HCT116 (cell line): Measurements from ENCODE around the gene LPAR3. TPM values are rescaled to one million over a fixed set of nuclear protein-coding genes. Genes with fewer than 3 reads are reported as not detected.

Experiments
- ATAC-seq: fragments of 200-7000 bp; cut with Tn5 transposase; 2 replicates; pipeline ENCODE4 v1.9.1; 2020; ENCODE audit warnings: mild to moderate bottlenecking, moderate library complexity
- BruUV-seq: library from RNA; stranded (reverse); fragments of 400-500 nt; replicated peaks from 2 replicates; lab custom pipeline; 2021; lab: Mats Ljungman, UMichigan
- CTCF ChIA-PET: fragments of 300-600 bp; sonication (Branson Sonifier 250); formaldehyde crosslinking; loops from one replicate; lab custom pipeline; 2021; ENCODE audit warnings: antibody characterized with exemption; lab: Charles Lee
- POLR2A ChIA-PET: fragments of 300-600, 350-600 bp; sonication (Branson Sonifier 250); formaldehyde crosslinking; loops from one replicate; lab custom pipeline; 2021; ENCODE audit warnings: antibody characterized with exemption; lab: Charles Lee
- RAD21 ChIA-PET, 2 experiments: fragments of 300-600 bp; sonication (Branson Sonifier 250); formaldehyde crosslinking; loops; one replicate each; lab custom pipeline; 2023; ENCODE audit warnings: low total read pairs in 2 of 2; ENCODE audit not compliant: uncharacterized antibody in 2 of 2, unreplicated experiment in 2 of 2, low non-redundant PET in 1 of 2; lab: Charles Lee
- DNase-seq: peaks from one replicate; pipeline ENCODE4 v3.0.0-alpha.2; 2010; ENCODE audit warnings: low read depth, low spot score
- H2AFZ ChIP-seq: fragments of 200-600 bp; shearing (Covaris generic), sonication (generic); 2 replicates; pipeline ENCODE4 v1.6.1; 2017; ENCODE audit warnings: low read depth, mixed run types, mixed read lengths, antibody characterized with exemption, low read length; ENCODE audit not compliant: poor library complexity, severe bottlenecking
- H3K27ac ChIP-seq: 2 replicates; pipeline ENCODE4 v1.5.1; 2012; ENCODE audit warnings: low read depth, low read length
- H3K27me3 ChIP-seq: fragments of 200-600 bp; sonication (generic); 2 replicates; pipeline ENCODE4 v1.6.1; 2016; ENCODE audit warnings: mixed run types, low read length, mixed read lengths; ENCODE audit not compliant: insufficient read depth
- H3K36me3 ChIP-seq, 2 experiments: fragments of 200-500 bp in 1 of 2; fragments of 200-600 bp in 1 of 2; sonication (Bioruptor generic) in 1 of 2; sonication (generic) in 1 of 2; 2 replicates each; pipeline versions ENCODE4 v1.5.1 to v1.6.1; 2014 to 2016; ENCODE audit warnings: low read length in 2 of 2, inconsistent platforms in 1 of 2, mixed read lengths in 1 of 2, mixed run types in 1 of 2; ENCODE audit not compliant: insufficient read depth in 2 of 2, control insufficient read depth in 1 of 2
- H3K4me1 ChIP-seq, 2 experiments: fragments of 200-600 bp in 1 of 2; sonication (generic) in 1 of 2; 2 replicates each; pipeline versions ENCODE4 v1.5.1 to v1.6.1; 2012 to 2017; ENCODE audit warnings: low read length in 2 of 2, inconsistent platforms in 1 of 2, mild to moderate bottlenecking in 1 of 2, mixed read lengths in 1 of 2, mixed run types in 1 of 2, moderate library complexity in 1 of 2; ENCODE audit not compliant: insufficient read depth in 2 of 2, control insufficient read depth in 1 of 2
- H3K4me2 ChIP-seq: fragments of 200-600 bp; sonication (generic); 2 replicates; pipeline ENCODE4 v1.6.1; 2017; ENCODE audit warnings: mixed run types, low read length, mixed read lengths
- H3K4me3 ChIP-seq, 2 experiments: fragments of 200-600 bp in 1 of 2; sonication (generic) in 1 of 2; replicated peaks in 1 of 2; 2 replicates each; pipeline ENCODE4 v1.5.1; 2011 to 2016; ENCODE audit warnings: low read length in 2 of 2, control low read depth in 1 of 2, low read depth in 1 of 2, mild to moderate bottlenecking in 1 of 2, mixed read lengths in 1 of 2, mixed run types in 1 of 2
- H3K79me2 ChIP-seq: fragments of 200-600 bp; sonication (generic); 2 replicates; pipeline ENCODE4 v1.6.1; 2017; ENCODE audit warnings: mild to moderate bottlenecking, mixed run types, low read length, moderate library complexity, mixed read lengths; ENCODE audit not compliant: insufficient read depth
- H3K9ac ChIP-seq: fragments of 200-600 bp; sonication (generic); 2 replicates; pipeline ENCODE4 v1.6.1; 2016; ENCODE audit warnings: low read length, mixed read lengths
- H3K9me2 ChIP-seq: fragments of 200-600 bp; sonication (generic), shearing (Covaris generic); 2 replicates; pipeline ENCODE4 v1.6.1; 2017; ENCODE audit warnings: mixed run types, mild to moderate bottlenecking, moderate library complexity; ENCODE audit not compliant: insufficient read depth
- H3K9me3 ChIP-seq, 2 experiments: fragments of 200-500 bp in 1 of 2; fragments of 200-600 bp in 1 of 2; sonication (Bioruptor generic) in 1 of 2; sonication (generic) in 1 of 2; 2 replicates each; pipeline ENCODE4 v1.6.1; 2014 to 2017; ENCODE audit warnings: low read length in 2 of 2, mixed read lengths in 2 of 2, inconsistent platforms in 1 of 2, low read depth in 1 of 2, mild to moderate bottlenecking in 1 of 2, mixed run types in 1 of 2, moderate library complexity in 1 of 2; ENCODE audit not compliant: control insufficient read depth in 1 of 2, insufficient read depth in 1 of 2
- H4K20me1 ChIP-seq: fragments of 200-600 bp; sonication (generic), shearing (Covaris generic); 2 replicates; pipeline ENCODE4 v1.6.1; 2017; ENCODE audit warnings: mixed run types, mild to moderate bottlenecking, moderate library complexity; ENCODE audit not compliant: insufficient read depth
- CBX3 ChIP-seq: IDR thresholded peaks from 2 replicates; pipeline ENCODE4 v1.6.1; 2012; ENCODE audit warnings: low read depth
- CEBPB ChIP-seq: IDR thresholded peaks from 2 replicates; pipeline ENCODE4 v1.6.1; 2012; ENCODE audit warnings: low read depth
- ELF1 ChIP-seq: IDR thresholded peaks from 2 replicates; pipeline ENCODE4 v1.6.1; 2012; ENCODE audit warnings: low read depth, borderline replicate concordance
- EZH2 ChIP-seq: fragments of 200-600 bp; sonication (generic); IDR thresholded peaks from 2 replicates; pipeline ENCODE4 v1.6.1; 2017; ENCODE audit warnings: antibody characterized with exemption, mixed run types
- EZH2phosphoT487 ChIP-seq: fragments of 200-600 bp; IDR thresholded peaks from 2 replicates; pipeline ENCODE4 v1.6.1; 2018; ENCODE audit warnings: antibody characterized with exemption, borderline replicate concordance
- FOSL1 ChIP-seq: IDR thresholded peaks from 2 replicates; pipeline ENCODE4 v1.6.1; 2012; ENCODE audit warnings: low read depth
- JUND ChIP-seq: IDR thresholded peaks from 2 replicates; pipeline ENCODE4 v1.6.1; 2012
- POLR2A ChIP-seq: IDR thresholded peaks from 2 replicates; pipeline ENCODE4 v1.7.0; 2011; ENCODE audit warnings: borderline replicate concordance; ENCODE audit not compliant: insufficient read depth, insufficient read length; ENCODE audit errors: extremely low read depth
- RAD21 ChIP-seq: IDR thresholded peaks from 2 replicates; pipeline ENCODE4 v1.6.1; 2012; ENCODE audit warnings: low read depth, mild to moderate bottlenecking
- SIN3A ChIP-seq: IDR thresholded peaks from 2 replicates; pipeline ENCODE4 v1.6.1; 2012; ENCODE audit warnings: low read depth
- SP1 ChIP-seq: IDR thresholded peaks from 2 replicates; pipeline ENCODE4 v1.6.1; 2012; ENCODE audit warnings: low read depth
- SRF ChIP-seq: IDR thresholded peaks from 2 replicates; pipeline ENCODE4 v1.6.1; 2012; ENCODE audit warnings: low read depth
- TCF7L2 ChIP-seq: IDR thresholded peaks from 2 replicates; pipeline ENCODE4 v1.7.0; 2011; ENCODE audit warnings: borderline replicate concordance, inconsistent platforms; ENCODE audit not compliant: insufficient read depth, insufficient read length; ENCODE audit errors: extremely low read depth
- YY1 ChIP-seq: IDR thresholded peaks from 2 replicates; pipeline ENCODE4 v1.6.1; 2011; ENCODE audit warnings: low read length, low read depth, moderate library complexity, mild to moderate bottlenecking; ENCODE audit not compliant: insufficient replicate concordance; ENCODE audit errors: extremely low read depth
- ZFX ChIP-seq: fragments of 450-650 bp; IDR thresholded peaks from 2 replicates; pipeline ENCODE4 v1.6.1; 2017
- intact Hi-C: fragments of 100-400 bp; cut with micrococcal nuclease; formaldehyde crosslinking; loops from 2 replicates; pipeline ENCODE4 v1.10.0; 2022
- total RNA-seq: library from RNA; stranded (reverse); gene quantifications from one replicate; pipeline ENCODE4 v1.2.1, GENCODE V29; 2021; ENCODE audit not compliant: unreplicated experiment
- TF ChIP-seq, protein P1 (sequence below): IDR thresholded peaks from 2 replicates; pipeline ENCODE4 v1.6.1; 2012
- TF ChIP-seq, protein P2 (sequence below): IDR thresholded peaks from 2 replicates; pipeline ENCODE4 v1.6.1; 2012
- TF ChIP-seq, protein P3 (sequence below), 3 experiments: fragments of 200-600 bp in 1 of 3; sonication (generic) in 1 of 3; IDR thresholded peaks in 2 of 3; conservative IDR thresholded peaks in 1 of 3; 2 replicates each; pipeline ENCODE4 v1.5.1; 2012 to 2017; ENCODE audit warnings: low read depth in 2 of 3, low read length in 2 of 3, antibody characterized with exemption in 1 of 3, borderline replicate concordance in 1 of 3, control low read depth in 1 of 3, mild to moderate bottlenecking in 1 of 3, mixed read lengths in 1 of 3, mixed run types in 1 of 3, moderate library complexity in 1 of 3; ENCODE audit not compliant: insufficient read depth in 1 of 3
- TF ChIP-seq, protein P4 (sequence below): IDR thresholded peaks from 2 replicates; pipeline ENCODE4 v1.6.1; 2012; ENCODE audit warnings: low read depth

The LPAR3 gene
- total RNA-seq, 1 experiment from 2014 or later = 27.2 TPM

DNA sequence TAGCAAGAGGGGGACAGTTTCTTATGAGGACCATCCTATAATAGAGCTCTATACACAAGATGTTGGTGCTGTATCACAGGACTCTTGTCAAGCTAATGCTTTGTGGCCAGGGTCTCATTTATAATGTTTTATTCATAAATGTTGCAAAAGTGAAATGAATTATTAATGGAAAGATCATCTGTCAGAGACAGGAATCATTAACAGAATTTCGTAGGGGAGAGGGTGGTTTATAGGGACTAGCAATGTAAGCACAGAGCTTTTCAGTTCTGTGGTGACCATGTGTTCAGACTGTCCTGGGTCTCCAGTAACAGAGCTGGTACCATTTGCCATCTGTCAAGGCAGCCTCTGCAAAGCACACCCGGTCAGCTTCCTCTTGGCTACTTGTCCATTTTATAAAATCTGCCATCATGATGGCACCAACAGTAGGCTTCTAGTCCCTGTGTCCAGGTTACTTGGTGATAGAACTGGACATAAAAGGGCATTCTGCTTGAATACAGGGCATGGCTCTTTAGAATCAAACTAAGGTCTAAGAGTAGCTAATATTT is 36.2 kb downstream of the LPAR3 start:
- ChIA-PET RAD21 (no interaction called here), CTCF (no interaction called here), POLR2A (no interaction called here)
- H3K36me3 ChIP-seq = peaks cover 0 to under 1% of the 10 kb centered on the region in 2 experiments; a peak in 1 of 4 replicates
- no peak overlapping the region for H3K4me3 ChIP-seq
- no peak overlapping the region for H3K27ac ChIP-seq
- H3K27me3 ChIP-seq = no peaks in the 10 kb centered on the region
- ATAC-seq (no peak), DNase-seq (no peak)
- no peak overlapping the region for H3K4me2 ChIP-seq
- intact Hi-C loops = no loop called here
- no peaks in the 10 kb centered on the region; the same call in 1 of the 2 replicates for H3K79me2 ChIP-seq
- no peak overlapping the region for H2AFZ ChIP-seq
- no TSS peak for BruUV-seq
- no peaks in the 10 kb centered on the region for H3K9me2 ChIP-seq
- peaks cover 9 to 34% of the 10 kb centered on the region in 2 experiments for H3K4me1 ChIP-seq
- no peak overlapping the region for H3K9ac ChIP-seq
- H4K20me1 ChIP-seq = no peaks in the 10 kb centered on the region
- no peak for TF ChIP-seq ELF1
- TF ChIP-seq ZFX = no peak
- no peak for TF ChIP-seq TCF7L2
- no peak for TF ChIP-seq JUND
- TF ChIP-seq, protein P1, sequence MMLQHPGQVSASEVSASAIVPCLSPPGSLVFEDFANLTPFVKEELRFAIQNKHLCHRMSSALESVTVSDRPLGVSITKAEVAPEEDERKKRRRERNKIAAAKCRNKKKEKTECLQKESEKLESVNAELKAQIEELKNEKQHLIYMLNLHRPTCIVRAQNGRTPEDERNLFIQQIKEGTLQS = no peak
- TF ChIP-seq, protein P2, sequence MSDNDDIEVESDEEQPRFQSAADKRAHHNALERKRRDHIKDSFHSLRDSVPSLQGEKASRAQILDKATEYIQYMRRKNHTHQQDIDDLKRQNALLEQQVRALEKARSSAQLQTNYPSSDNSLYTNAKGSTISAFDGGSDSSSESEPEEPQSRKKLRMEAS = no peak
- no peak for TF ChIP-seq EZH2
- TF ChIP-seq CEBPB = no peak
- TF ChIP-seq POLR2A = no peak
- TF ChIP-seq YY1 = no peak
- TF ChIP-seq CBX3 = no peak
- TF ChIP-seq, protein P3, sequence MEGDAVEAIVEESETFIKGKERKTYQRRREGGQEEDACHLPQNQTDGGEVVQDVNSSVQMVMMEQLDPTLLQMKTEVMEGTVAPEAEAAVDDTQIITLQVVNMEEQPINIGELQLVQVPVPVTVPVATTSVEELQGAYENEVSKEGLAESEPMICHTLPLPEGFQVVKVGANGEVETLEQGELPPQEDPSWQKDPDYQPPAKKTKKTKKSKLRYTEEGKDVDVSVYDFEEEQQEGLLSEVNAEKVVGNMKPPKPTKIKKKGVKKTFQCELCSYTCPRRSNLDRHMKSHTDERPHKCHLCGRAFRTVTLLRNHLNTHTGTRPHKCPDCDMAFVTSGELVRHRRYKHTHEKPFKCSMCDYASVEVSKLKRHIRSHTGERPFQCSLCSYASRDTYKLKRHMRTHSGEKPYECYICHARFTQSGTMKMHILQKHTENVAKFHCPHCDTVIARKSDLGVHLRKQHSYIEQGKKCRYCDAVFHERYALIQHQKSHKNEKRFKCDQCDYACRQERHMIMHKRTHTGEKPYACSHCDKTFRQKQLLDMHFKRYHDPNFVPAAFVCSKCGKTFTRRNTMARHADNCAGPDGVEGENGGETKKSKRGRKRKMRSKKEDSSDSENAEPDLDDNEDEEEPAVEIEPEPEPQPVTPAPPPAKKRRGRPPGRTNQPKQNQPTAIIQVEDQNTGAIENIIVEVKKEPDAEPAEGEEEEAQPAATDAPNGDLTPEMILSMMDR (IDR thresholded peaks at IDR 0.05 in 2 of 3, conservative IDR thresholded peaks at IDR 0.05 in 1 of 3; ENCODE audit: borderline replicate concordance in 1 of 3, insufficient read depth in 1 of 3, low read depth in 2 of 3, low read length in 2 of 3) = no peak
- no peak for TF ChIP-seq SP1
- TF ChIP-seq, protein P4, sequence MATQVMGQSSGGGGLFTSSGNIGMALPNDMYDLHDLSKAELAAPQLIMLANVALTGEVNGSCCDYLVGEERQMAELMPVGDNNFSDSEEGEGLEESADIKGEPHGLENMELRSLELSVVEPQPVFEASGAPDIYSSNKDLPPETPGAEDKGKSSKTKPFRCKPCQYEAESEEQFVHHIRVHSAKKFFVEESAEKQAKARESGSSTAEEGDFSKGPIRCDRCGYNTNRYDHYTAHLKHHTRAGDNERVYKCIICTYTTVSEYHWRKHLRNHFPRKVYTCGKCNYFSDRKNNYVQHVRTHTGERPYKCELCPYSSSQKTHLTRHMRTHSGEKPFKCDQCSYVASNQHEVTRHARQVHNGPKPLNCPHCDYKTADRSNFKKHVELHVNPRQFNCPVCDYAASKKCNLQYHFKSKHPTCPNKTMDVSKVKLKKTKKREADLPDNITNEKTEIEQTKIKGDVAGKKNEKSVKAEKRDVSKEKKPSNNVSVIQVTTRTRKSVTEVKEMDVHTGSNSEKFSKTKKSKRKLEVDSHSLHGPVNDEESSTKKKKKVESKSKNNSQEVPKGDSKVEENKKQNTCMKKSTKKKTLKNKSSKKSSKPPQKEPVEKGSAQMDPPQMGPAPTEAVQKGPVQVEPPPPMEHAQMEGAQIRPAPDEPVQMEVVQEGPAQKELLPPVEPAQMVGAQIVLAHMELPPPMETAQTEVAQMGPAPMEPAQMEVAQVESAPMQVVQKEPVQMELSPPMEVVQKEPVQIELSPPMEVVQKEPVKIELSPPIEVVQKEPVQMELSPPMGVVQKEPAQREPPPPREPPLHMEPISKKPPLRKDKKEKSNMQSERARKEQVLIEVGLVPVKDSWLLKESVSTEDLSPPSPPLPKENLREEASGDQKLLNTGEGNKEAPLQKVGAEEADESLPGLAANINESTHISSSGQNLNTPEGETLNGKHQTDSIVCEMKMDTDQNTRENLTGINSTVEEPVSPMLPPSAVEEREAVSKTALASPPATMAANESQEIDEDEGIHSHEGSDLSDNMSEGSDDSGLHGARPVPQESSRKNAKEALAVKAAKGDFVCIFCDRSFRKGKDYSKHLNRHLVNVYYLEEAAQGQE = no peak
- no peak for TF ChIP-seq EZH2phosphoT487
- TF ChIP-seq RAD21 = no peak
- TF ChIP-seq SIN3A = no peak
- TF ChIP-seq FOSL1 = no peak
- no peak for TF ChIP-seq SRF
- H3K9me3 ChIP-seq = no peaks in the 10 kb centered on the region
